ENCODE data around the gene KCNQ4.

- TF ChIP-seq CTCF (IDR thresholded peaks at IDR 0.05) = no peak
- no peak for TF ChIP-seq EZH2 (IDR thresholded peaks at IDR 0.05; ENCODE audit: borderline replicate concordance, insufficient read depth, low read depth, low read length, poor library complexity, severe bottlenecking)
Measured at GRCh38 chr1:40870135-40870728, 86.6 kb downstream of the KCNQ4 start.

Data from B cell (primary cell).